Lower leg skin (tissue), 3 donors: Measurements from ENCODE around the gene XIRP2.

Source experiments
- POLR2A ChIP-seq, 2 donors: fragments of 450-650 bp; IDR thresholded peaks; one replicate each; pipeline ENCODE4 v1.6.1; 2016 to 2017; ENCODE audit warnings: antibody characterized with exemption in 2 of 2, mild to moderate bottlenecking in 1 of 2, moderate library complexity in 1 of 2
- TF ChIP-seq, protein P1 (sequence below), 3 donors: fragments of 450-650 bp; IDR thresholded peaks; one replicate each; pipeline ENCODE4 v1.5.1; 2016; ENCODE audit warnings: antibody characterized with exemption in 3 of 3, mild to moderate bottlenecking in 3 of 3, moderate library complexity in 2 of 3

DNA sequence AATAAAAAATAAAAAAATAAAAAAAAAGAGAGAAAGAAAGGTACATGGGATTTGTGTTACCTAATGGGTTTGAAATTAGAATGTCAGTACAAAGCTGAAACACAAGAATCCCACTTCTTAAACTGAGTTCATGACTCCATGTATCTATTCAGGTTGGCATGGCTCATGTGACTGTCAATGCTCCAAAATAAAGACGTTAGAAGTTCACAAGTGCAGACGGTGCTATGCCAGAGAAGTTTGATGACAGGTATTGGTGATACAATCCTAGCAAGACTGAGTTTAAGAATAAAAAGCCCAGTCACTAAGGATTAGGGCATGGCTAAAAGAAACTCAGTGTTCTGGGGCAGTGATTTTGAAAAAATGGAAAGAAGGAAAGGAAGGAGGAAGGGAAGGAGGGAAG, 254.3 kb downstream of the XIRP2 start:
- TF ChIP-seq, protein P1, sequence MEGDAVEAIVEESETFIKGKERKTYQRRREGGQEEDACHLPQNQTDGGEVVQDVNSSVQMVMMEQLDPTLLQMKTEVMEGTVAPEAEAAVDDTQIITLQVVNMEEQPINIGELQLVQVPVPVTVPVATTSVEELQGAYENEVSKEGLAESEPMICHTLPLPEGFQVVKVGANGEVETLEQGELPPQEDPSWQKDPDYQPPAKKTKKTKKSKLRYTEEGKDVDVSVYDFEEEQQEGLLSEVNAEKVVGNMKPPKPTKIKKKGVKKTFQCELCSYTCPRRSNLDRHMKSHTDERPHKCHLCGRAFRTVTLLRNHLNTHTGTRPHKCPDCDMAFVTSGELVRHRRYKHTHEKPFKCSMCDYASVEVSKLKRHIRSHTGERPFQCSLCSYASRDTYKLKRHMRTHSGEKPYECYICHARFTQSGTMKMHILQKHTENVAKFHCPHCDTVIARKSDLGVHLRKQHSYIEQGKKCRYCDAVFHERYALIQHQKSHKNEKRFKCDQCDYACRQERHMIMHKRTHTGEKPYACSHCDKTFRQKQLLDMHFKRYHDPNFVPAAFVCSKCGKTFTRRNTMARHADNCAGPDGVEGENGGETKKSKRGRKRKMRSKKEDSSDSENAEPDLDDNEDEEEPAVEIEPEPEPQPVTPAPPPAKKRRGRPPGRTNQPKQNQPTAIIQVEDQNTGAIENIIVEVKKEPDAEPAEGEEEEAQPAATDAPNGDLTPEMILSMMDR (IDR thresholded peaks at IDR 0.05) = no peak
- no peak for TF ChIP-seq POLR2A (IDR thresholded peaks at IDR 0.05)
